ENCODE measurements around the gene HOXB6. TPM values are rescaled to one million over a fixed set of nuclear protein-coding genes. Genes with fewer than 3 reads are reported as not detected.
A peak's percentile ranks its signal among the peaks of the same experiment; 100 is the strongest.

Gene HOXB6
- total and polyA plus RNA-seq, 3 experiments from 2014 or later = 0.22 to 0.37 TPM; not detected in 1

GRCh38 chr17:48558057-48558830 lies 46.5 kb downstream of the HOXB6 start:
- Mint-ChIP-seq H3K27ac (peak overlapping the region in 1 of 8 donors; percentile 78), H3K36me3 (peaks cover 0 to 5% (median 0%) of the 10 kb centered on the region in 3 donors), H3K9me3 (no peaks in the 10 kb centered on the region), H3K4me1 (peaks cover 6 to 25% (median 11%) of the 10 kb centered on the region in 3 donors), H3K4me3 (no peak overlapping the region), H3K27me3 (peaks cover 9 to 20% of the 10 kb centered on the region in 2 donors)
- POLR2A ChIA-PET = no interaction called here
- Histone ChIP-seq H3K4me3 (ENCODE audit: low read length) (no peak overlapping the region), H3K36me3 (ENCODE audit: insufficient read depth, low read length) (no peaks in the 10 kb centered on the region), H3K27me3 (ENCODE audit: insufficient read depth, low read length, poor library complexity, severe bottlenecking) (no peaks in the 10 kb centered on the region), H3K9me3 (ENCODE audit: low read length) (no peaks in the 10 kb centered on the region), H3K4me1 (ENCODE audit: insufficient read depth, low read length) (no peaks in the 10 kb centered on the region), H3K27ac (ENCODE audit: low read depth, low read length) (no peak overlapping the region)
- CTCF ChIA-PET = interaction anchor here (0.9 kb wide), 1 partner anchor 9 kb away, joined by 4 read pairs; no protein-coding TSS in a partner anchor
- DNase-seq = peak in 1 of 5 donors; percentile 13

GRCh38 chr17:48556576-48557401 lies 48.0 kb downstream of the HOXB6 start:
- peaks cover 0 to 7% (median 2%) of the 10 kb centered on the region in 3 donors for H3K36me3 Mint-ChIP-seq
- no peak for DNase-seq
- H3K36me3 ChIP-seq (ENCODE audit: insufficient read depth, low read length) = no peaks in the 10 kb centered on the region
- H3K27ac Mint-ChIP-seq = no peak overlapping the region
- no peaks in the 10 kb centered on the region for H3K9me3 Mint-ChIP-seq
- POLR2A ChIA-PET = no interaction called here
- CTCF ChIA-PET = interaction anchor here (2.6 kb wide), 1 partner anchor 64 kb away, joined by 7 read pairs; no protein-coding TSS in a partner anchor
- H3K4me3 Mint-ChIP-seq = peak overlapping the region in 1 of 7 donors; percentile 2
- H3K4me3 ChIP-seq (ENCODE audit: low read length) = no peak overlapping the region
- no peaks in the 10 kb centered on the region for H3K4me1 ChIP-seq (ENCODE audit: insufficient read depth, low read length)
- H3K27me3 Mint-ChIP-seq = peaks cover 9 to 19% of the 10 kb centered on the region in 2 donors
- no peak overlapping the region for H3K27ac ChIP-seq (ENCODE audit: low read depth, low read length)
- H3K27me3 ChIP-seq (ENCODE audit: insufficient read depth, low read length, poor library complexity, severe bottlenecking) = no peaks in the 10 kb centered on the region
- peaks cover 6 to 17% (median 8%) of the 10 kb centered on the region in 3 donors for H3K4me1 Mint-ChIP-seq
- no peaks in the 10 kb centered on the region for H3K9me3 ChIP-seq (ENCODE audit: low read length)

GRCh38 chr17:48556229-48556575 lies 48.6 kb downstream of the HOXB6 start:
- H3K4me1 ChIP-seq (ENCODE audit: insufficient read depth, low read length) = no peaks in the 10 kb centered on the region
- no peaks in the 10 kb centered on the region for H3K36me3 ChIP-seq (ENCODE audit: insufficient read depth, low read length)
- Mint-ChIP-seq H3K27me3 (peaks cover 9 to 16% of the 10 kb centered on the region in 2 donors), H3K27ac (no peak overlapping the region), H3K9me3 (no peaks in the 10 kb centered on the region), H3K4me3 (no peak overlapping the region), H3K36me3 (peaks cover 0 to 7% (median 3%) of the 10 kb centered on the region in 3 donors), H3K4me1 (peaks cover 4 to 13% (median 6%) of the 10 kb centered on the region in 3 donors)
- POLR2A ChIA-PET = no interaction called here
- no peak for DNase-seq
- no peaks in the 10 kb centered on the region for H3K9me3 ChIP-seq (ENCODE audit: low read length)
- CTCF ChIA-PET = interaction anchor here (2.6 kb wide), 1 partner anchor 63 kb away, joined by 7 read pairs; no protein-coding TSS in a partner anchor
- H3K4me3 ChIP-seq (ENCODE audit: low read length) = no peak overlapping the region
- no peak overlapping the region for H3K27ac ChIP-seq (ENCODE audit: low read depth, low read length)
- H3K27me3 ChIP-seq (ENCODE audit: insufficient read depth, low read length, poor library complexity, severe bottlenecking) = no peaks in the 10 kb centered on the region

- no peak overlapping the region for H3K27ac ChIP-seq (ENCODE audit: low read depth, low read length)
- H3K36me3 ChIP-seq (ENCODE audit: insufficient read depth, low read length) = no peaks in the 10 kb centered on the region
- H3K27ac Mint-ChIP-seq = peak overlapping the region in 6 of 8 donors; percentile 30 to 91 (median 68)
- no peaks in the 10 kb centered on the region for H3K4me1 ChIP-seq (ENCODE audit: insufficient read depth, low read length)
- H3K9me3 ChIP-seq (ENCODE audit: low read length) = no peaks in the 10 kb centered on the region
- DNase-seq = peak in 1 of 5 donors; percentile 26
- H3K4me3 ChIP-seq (ENCODE audit: low read length) = no peak overlapping the region
- H3K4me1 Mint-ChIP-seq = peaks cover 4 to 13% (median 6%) of the 10 kb centered on the region in 3 donors
- peaks cover 9 to 14% of the 10 kb centered on the region in 2 donors for H3K27me3 Mint-ChIP-seq
- H3K27me3 ChIP-seq (ENCODE audit: insufficient read depth, low read length, poor library complexity, severe bottlenecking) = no peaks in the 10 kb centered on the region
- POLR2A ChIA-PET = no interaction called here
- no peaks in the 10 kb centered on the region for H3K9me3 Mint-ChIP-seq
- H3K4me3 Mint-ChIP-seq = peak overlapping the region; percentile 75 to 88 (median 83)
- H3K36me3 Mint-ChIP-seq = peaks cover 0 to 6% (median 4%) of the 10 kb centered on the region in 3 donors
- CTCF ChIA-PET = interaction anchor here (1.0 to 2.6 kb wide), 2 partner anchors 12 to 62 kb away, joined by 4 to 7 read pairs; no protein-coding TSS in a partner anchor
Measured at GRCh38 chr17:48555258-48556228, 49.2 kb downstream of the HOXB6 start.

DNA sequence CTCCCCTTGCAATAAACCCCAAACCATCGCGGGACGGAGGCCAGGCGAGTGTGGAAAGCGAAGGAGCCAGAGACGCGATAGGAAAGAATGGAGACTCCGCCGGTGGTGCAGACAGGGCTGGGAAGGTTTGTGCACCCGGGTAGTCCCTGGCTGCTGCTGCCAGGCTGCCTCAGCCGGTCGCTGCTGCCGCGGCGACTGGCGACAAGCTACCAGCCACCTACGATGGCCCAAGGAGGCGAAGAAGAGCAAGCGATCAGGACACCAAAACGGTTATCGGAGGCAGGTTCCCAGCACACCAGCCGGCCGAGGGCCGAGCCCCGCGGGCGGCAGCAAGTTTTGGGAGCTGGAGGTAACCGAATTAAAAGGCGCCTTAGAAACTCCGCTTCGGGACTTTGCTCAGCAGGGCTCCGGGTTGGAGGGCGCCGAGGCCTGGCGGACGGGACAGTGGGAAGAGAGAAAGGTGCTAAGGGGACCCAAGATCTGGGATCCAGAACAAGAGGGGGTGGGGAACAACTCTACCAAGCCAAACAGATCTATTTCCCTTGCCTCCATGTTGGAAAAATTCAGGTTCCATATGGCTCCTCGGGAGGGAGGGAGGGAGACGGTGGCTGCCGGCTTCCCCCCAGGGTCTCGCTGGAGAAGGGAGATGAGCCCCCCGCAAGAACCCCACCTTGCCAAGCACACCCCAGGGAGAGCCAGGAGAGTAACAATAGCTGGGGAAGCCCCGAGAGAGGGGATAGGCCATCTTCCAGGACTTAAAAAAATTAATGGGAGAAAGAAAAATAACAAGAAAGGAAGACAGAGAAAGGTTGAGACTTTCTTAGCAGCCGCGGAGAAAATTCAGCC lies 50.2 kb downstream of the HOXB6 start:
- peak overlapping the region in 5 of 7 donors; percentile 5 to 87 (median 77) for H3K4me3 Mint-ChIP-seq
- POLR2A ChIA-PET = no interaction called here
- CTCF ChIA-PET = interaction anchor here (1.0 to 2.6 kb wide), 2 partner anchors 11 to 62 kb away, joined by 4 to 7 read pairs; no protein-coding TSS in a partner anchor
- H3K27me3 Mint-ChIP-seq = peaks cover 9 to 14% of the 10 kb centered on the region in 2 donors
- Histone ChIP-seq H3K4me1 (ENCODE audit: insufficient read depth, low read length) (no peaks in the 10 kb centered on the region), H3K9me3 (ENCODE audit: low read length) (no peaks in the 10 kb centered on the region), H3K27ac (ENCODE audit: low read depth, low read length) (no peak overlapping the region), H3K36me3 (ENCODE audit: insufficient read depth, low read length) (no peaks in the 10 kb centered on the region), H3K27me3 (ENCODE audit: insufficient read depth, low read length, poor library complexity, severe bottlenecking) (no peaks in the 10 kb centered on the region), H3K4me3 (ENCODE audit: low read length) (no peak overlapping the region)
- H3K9me3 Mint-ChIP-seq = no peaks in the 10 kb centered on the region
- peaks cover 0 to 7% (median 6%) of the 10 kb centered on the region in 3 donors for H3K36me3 Mint-ChIP-seq
- peak in 1 of 5 donors; percentile 34 for DNase-seq
- peaks cover 4 to 13% (median 6%) of the 10 kb centered on the region in 3 donors for H3K4me1 Mint-ChIP-seq
- H3K27ac Mint-ChIP-seq = peak overlapping the region in 3 of 8 donors; percentile 30 to 89 (median 66)

DNA sequence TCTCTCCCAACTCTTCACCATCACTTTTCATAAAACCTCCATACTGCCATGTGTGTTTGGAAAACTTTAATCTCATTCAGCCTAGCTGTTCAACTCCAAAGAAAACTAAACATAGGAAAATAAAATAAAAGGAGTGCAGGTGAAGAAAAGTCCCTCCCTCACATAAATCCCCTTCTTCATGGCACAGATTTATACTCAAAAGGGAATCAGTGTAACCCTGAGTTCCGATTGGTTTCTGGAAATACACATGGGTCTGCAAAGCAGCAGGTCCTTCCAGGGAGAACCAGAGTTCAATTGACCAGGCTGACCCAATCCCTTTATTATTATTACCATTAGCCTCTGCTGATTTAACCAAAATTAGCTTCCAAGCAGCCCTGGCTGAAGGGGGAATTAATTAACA lies 51.0 kb downstream of the HOXB6 start:
- Histone ChIP-seq H3K9me3 (ENCODE audit: low read length) (no peaks in the 10 kb centered on the region), H3K27me3 (ENCODE audit: insufficient read depth, low read length, poor library complexity, severe bottlenecking) (no peaks in the 10 kb centered on the region), H3K4me1 (ENCODE audit: insufficient read depth, low read length) (peaks cover 2% of the 10 kb centered on the region), H3K4me3 (ENCODE audit: low read length) (no peak overlapping the region), H3K36me3 (ENCODE audit: insufficient read depth, low read length) (no peaks in the 10 kb centered on the region), H3K27ac (ENCODE audit: low read depth, low read length) (no peak overlapping the region)
- peaks cover 0 to 8% (median 7%) of the 10 kb centered on the region in 3 donors for H3K36me3 Mint-ChIP-seq
- no peak overlapping the region for H3K4me3 Mint-ChIP-seq
- H3K9me3 Mint-ChIP-seq = no peaks in the 10 kb centered on the region
- peaks cover 4 to 13% (median 6%) of the 10 kb centered on the region in 3 donors for H3K4me1 Mint-ChIP-seq
- CTCF ChIA-PET = no interaction called here
- peaks cover 9 to 14% of the 10 kb centered on the region in 2 donors for H3K27me3 Mint-ChIP-seq
- POLR2A ChIA-PET = no interaction called here
- no peak for DNase-seq
- H3K27ac Mint-ChIP-seq = peak overlapping the region in 1 of 8 donors; percentile 46

GRCh38 chr17:48553190-48553547 lies 51.6 kb downstream of the HOXB6 start:
- Mint-ChIP-seq H3K9me3 (no peaks in the 10 kb centered on the region), H3K27ac (no peak overlapping the region), H3K4me3 (no peak overlapping the region), H3K27me3 (peaks cover 9 to 14% of the 10 kb centered on the region in 2 donors), H3K4me1 (peaks cover 5 to 19% (median 11%) of the 10 kb centered on the region in 3 donors), H3K36me3 (peaks cover 0 to 8% (median 5%) of the 10 kb centered on the region in 3 donors)
- ChIA-PET CTCF (no interaction called here), POLR2A (no interaction called here)
- Histone ChIP-seq H3K4me1 (ENCODE audit: insufficient read depth, low read length) (peaks cover 7% of the 10 kb centered on the region), H3K9me3 (ENCODE audit: low read length) (no peaks in the 10 kb centered on the region), H3K27ac (ENCODE audit: low read depth, low read length) (no peak overlapping the region), H3K4me3 (ENCODE audit: low read length) (no peak overlapping the region), H3K27me3 (ENCODE audit: insufficient read depth, low read length, poor library complexity, severe bottlenecking) (no peaks in the 10 kb centered on the region), H3K36me3 (ENCODE audit: insufficient read depth, low read length) (no peaks in the 10 kb centered on the region)
- peak in 1 of 5 donors; percentile 40 for DNase-seq
